Urinary bladder (tissue), 4 donors: ENCODE results near the gene KRT33B. TPM values are rescaled to one million over a fixed set of nuclear protein-coding genes. Genes with fewer than 3 reads are reported as not detected.

Source experiments
- DNase-seq: peaks from one replicate; pipeline ENCODE4 v3.0.0-alpha.2; 2015; ENCODE audit errors: extremely low spot score
- H3K27ac ChIP-seq: one replicate; pipeline ENCODE4 v1.5.1; 2013; ENCODE audit warnings: low read depth, mild to moderate bottlenecking, moderate library complexity
- H3K36me3 ChIP-seq: one replicate; pipeline ENCODE4 v1.6.1; 2013; ENCODE audit warnings: mild to moderate bottlenecking, moderate library complexity; ENCODE audit not compliant: insufficient read depth
- H3K4me1 ChIP-seq: one replicate; pipeline ENCODE4 v1.6.1; 2013; ENCODE audit warnings: mild to moderate bottlenecking, moderate library complexity; ENCODE audit not compliant: insufficient read depth
- H3K4me3 ChIP-seq: one replicate; pipeline ENCODE4 v1.5.1; 2013; ENCODE audit warnings: low read depth, low read length
- WGBS: extraction: QIAGEN DNeasy Blood & Tissue Kit; methylation state at CpG from one replicate; pipeline ENCODE4 v1.1.7; 2013; 5-methylcytosine and 5-hydroxymethylcytosine counted together
- polyA plus RNA-seq: library from polyadenylated mRNA; stranded (reverse); fragments of 200-250 nt; gene quantifications from one replicate; pipeline ENCODE4 v1.2.3, GENCODE V29; 2013
- total RNA-seq: library from RNA; depleted of rRNA; stranded (reverse); fragments of >200 nt; gene quantifications from one replicate; pipeline ENCODE4 v1.2.3, GENCODE V29; 2014
- donor health status: healthy with polysubstance abuse.
- donor health status: healthy.

The KRT33B gene
- total RNA-seq (not detected), polyA plus RNA-seq (not detected)

DNA sequence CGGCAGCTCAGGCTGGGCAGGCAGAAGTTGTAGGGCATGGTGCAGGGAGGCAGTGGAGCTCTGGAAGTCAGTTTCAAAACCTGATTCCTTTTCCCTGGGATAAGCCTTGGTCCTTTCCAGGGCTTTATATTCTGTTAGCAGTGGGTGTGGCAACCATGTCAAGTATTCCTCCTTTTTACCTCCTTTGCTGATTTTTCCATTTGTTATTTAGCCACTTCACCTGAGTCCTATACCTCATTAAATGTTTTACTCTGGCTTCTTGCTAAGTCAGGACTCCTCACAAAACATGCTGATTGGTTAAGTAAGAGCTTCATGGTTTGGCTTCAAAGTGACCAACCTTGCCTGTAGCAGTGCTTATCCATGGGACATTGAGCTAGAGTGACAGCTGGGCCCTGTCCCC, at the start of gene KRT33B:
Gene KRT33B (minus strand): TSS at position 101 of the 400 bp plus-strand sequence. CDS start 63 bp downstream, at position 38.
- Histone ChIP-seq H3K4me3 (no peak within 1 kb of the TSS), H3K4me1 (no peaks in the 10 kb centered on the region), H3K36me3 (no peaks in the 10 kb centered on the region), H3K27ac (no peak within 1 kb of the TSS)
- no peak for DNase-seq
- WGBS = 96% methylated on average over 1 of the region's 1 CpG

- Histone ChIP-seq H3K4me1 (no peaks in the 10 kb centered on the region), H3K36me3 (no peaks in the 10 kb centered on the region), H3K27ac (no peak overlapping the region), H3K4me3 (no peak overlapping the region)
- no peak for DNase-seq
- WGBS = 79% methylated on average over 7 of the region's 7 CpGs
Observed at GRCh38 chr17:41418116-41418860, 48.7 kb upstream of the KRT33B start.

DNA sequence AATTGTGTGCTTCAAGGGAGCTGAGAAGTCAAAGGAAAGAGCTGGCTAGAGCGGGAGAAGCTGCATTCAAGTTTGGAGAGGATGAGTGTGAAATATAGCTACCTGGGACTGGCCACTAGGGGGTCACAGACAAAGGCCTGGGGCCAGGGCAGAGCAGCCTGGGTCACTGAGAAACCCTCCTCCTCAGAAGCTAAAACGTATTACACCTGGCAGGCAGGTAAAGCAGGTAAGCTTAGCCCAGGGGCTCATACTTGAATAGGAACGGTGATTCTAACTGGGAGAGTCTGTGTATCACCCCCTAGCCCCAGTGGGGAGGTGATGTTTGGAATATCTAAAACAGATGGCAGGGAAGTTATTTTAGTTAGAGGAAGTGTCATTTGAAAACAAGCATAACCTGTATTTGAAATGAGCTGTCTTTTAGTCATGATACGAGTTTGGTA, 48.0 kb upstream of the KRT33B start:
- Histone ChIP-seq H3K27ac (no peak overlapping the region), H3K36me3 (no peaks in the 10 kb centered on the region), H3K4me3 (no peak overlapping the region), H3K4me1 (no peaks in the 10 kb centered on the region)
- 42% methylated on average over 4 of the region's 4 CpGs for WGBS
- no peak for DNase-seq

GRCh38 chr17:41417127-41417526, 47.5 kb upstream of the KRT33B start:
- H3K4me1 ChIP-seq = no peaks in the 10 kb centered on the region
- WGBS = 89% methylated on average over 6 of the region's 6 CpGs
- no peak overlapping the region for H3K4me3 ChIP-seq
- H3K27ac ChIP-seq = no peak overlapping the region
- H3K36me3 ChIP-seq = no peaks in the 10 kb centered on the region
- DNase-seq = no peak

DNA sequence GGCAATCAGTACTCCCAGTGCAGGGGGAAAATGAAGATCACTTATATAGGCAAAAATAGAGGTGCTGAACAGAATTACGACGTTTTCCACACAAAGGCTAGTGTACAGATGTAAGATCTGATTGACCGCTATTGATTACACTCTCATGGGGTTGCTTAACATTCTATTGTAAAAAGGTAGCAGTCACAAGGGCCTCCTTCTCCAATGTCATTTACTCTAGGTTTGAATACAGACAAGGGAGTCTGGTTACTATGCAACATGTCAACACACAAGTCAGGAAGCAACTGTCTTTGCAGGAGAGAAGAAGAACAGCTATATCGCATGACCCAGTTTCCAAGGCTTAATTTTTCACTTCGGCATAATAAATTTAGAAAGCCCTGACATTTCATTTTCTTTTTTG, 46.9 kb upstream of the KRT33B start:
- H3K4me1 ChIP-seq = no peaks in the 10 kb centered on the region
- no peak overlapping the region for H3K27ac ChIP-seq
- H3K4me3 ChIP-seq = no peak overlapping the region
- WGBS = 79% methylated on average over 5 of the region's 5 CpGs
- no peak for DNase-seq
- H3K36me3 ChIP-seq = no peaks in the 10 kb centered on the region

- no peak for DNase-seq
- H3K27ac ChIP-seq = no peak overlapping the region
- no peaks in the 10 kb centered on the region for H3K4me1 ChIP-seq
- WGBS = 72% methylated on average over 3 of the region's 3 CpGs
- no peaks in the 10 kb centered on the region for H3K36me3 ChIP-seq
- H3K4me3 ChIP-seq = no peak overlapping the region
Observed at GRCh38 chr17:41415833-41416335, 46.3 kb upstream of the KRT33B start.

- Histone ChIP-seq H3K4me3 (no peak overlapping the region), H3K4me1 (no peaks in the 10 kb centered on the region), H3K27ac (no peak overlapping the region), H3K36me3 (no peaks in the 10 kb centered on the region)
- WGBS = 73% methylated on average over 4 of the region's 4 CpGs
- DNase-seq = no peak
Observed at GRCh38 chr17:41415411-41415810, 45.8 kb upstream of the KRT33B start.

GRCh38 chr17:41413982-41414381, 44.4 kb upstream of the KRT33B start:
- no peaks in the 10 kb centered on the region for H3K4me1 ChIP-seq
- H3K36me3 ChIP-seq = no peaks in the 10 kb centered on the region
- 82% methylated on average over 2 of the region's 2 CpGs for WGBS
- DNase-seq = no peak
- H3K27ac ChIP-seq = no peak overlapping the region
- H3K4me3 ChIP-seq = no peak overlapping the region

- no peak overlapping the region for H3K4me3 ChIP-seq
- H3K4me1 ChIP-seq = no peaks in the 10 kb centered on the region
- no peaks in the 10 kb centered on the region for H3K36me3 ChIP-seq
- DNase-seq = no peak
- WGBS = 65% methylated on average over 5 of the region's 5 CpGs
- H3K27ac ChIP-seq = no peak overlapping the region
Observed at GRCh38 chr17:41413353-41413957, 43.8 kb upstream of the KRT33B start.

DNA sequence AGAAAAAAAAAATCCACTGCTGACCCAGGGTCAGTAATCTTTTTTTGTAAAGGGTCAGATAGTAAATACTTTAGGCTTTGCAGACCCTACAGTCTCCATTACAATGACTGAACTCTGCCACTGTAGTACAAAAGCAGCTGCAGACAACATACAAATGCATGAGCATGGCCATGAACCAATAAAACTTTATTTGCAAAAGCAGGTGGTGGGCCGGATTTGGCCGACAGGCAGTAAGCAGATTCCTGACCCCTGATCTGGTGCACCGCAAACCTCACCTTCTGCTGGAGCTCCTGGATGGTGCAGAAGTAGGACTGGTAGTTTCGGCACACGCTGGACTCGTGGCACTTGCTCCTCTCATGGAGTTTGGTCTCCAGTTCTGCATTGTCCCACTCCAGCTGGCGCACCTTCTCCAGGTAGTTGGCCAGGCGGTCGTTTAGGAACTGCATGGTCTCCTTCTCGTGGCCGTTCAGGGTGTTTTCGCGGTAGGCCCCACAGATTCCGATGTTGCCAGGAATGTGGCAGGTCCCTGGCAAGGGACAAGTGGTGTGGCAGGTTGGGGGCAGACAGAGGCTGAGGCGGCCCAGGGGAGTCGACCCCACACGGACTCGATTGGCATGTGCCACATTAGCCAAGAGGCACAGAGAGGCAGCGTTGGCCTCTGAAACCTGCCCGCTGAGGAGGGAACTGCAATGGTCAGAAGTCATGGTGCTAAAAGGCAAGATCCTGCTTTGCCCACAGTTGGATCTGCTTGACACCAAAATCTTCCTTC, 41.6 kb upstream of the KRT33B start:
- no peak overlapping the region for H3K27ac ChIP-seq
- WGBS = 94% methylated on average over 20 of the region's 20 CpGs
- no peaks in the 10 kb centered on the region for H3K36me3 ChIP-seq
- no peaks in the 10 kb centered on the region for H3K4me1 ChIP-seq
- no peak overlapping the region for H3K4me3 ChIP-seq
- DNase-seq = no peak

- 92% methylated on average over 10 of the region's 10 CpGs for WGBS
- no peak for DNase-seq
- Histone ChIP-seq H3K4me3 (no peak overlapping the region), H3K4me1 (no peaks in the 10 kb centered on the region), H3K36me3 (no peaks in the 10 kb centered on the region), H3K27ac (no peak overlapping the region)
Observed at GRCh38 chr17:41407226-41407625, 37.6 kb upstream of the KRT33B start.

DNA sequence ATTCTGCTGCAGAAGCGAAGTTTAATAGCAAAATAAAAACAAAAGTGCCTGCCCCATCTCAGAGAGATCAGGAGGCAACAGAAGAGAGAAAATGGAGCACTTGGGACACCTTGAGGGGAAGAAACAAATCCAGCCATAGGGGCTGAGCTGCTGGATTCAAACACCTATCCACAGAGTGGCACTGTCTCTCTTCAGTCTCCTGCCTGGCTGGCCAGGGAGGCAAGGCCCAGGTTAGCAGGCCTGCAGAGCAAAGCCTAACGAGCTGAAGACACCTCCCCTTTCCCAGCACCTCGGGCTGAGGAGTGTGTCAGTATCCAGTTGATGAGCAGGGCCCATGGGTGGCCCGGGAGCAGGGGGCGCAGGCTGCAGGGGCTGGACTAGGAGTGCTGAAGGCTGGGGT, 36.6 kb upstream of the KRT33B start:
- Histone ChIP-seq H3K36me3 (no peaks in the 10 kb centered on the region), H3K4me3 (no peak overlapping the region), H3K27ac (no peak overlapping the region), H3K4me1 (no peaks in the 10 kb centered on the region)
- DNase-seq = no peak
- WGBS = 58% methylated on average over 5 of the region's 5 CpGs

- H3K36me3 ChIP-seq = no peaks in the 10 kb centered on the region
- no peaks in the 10 kb centered on the region for H3K4me1 ChIP-seq
- DNase-seq = no peak
- 55% methylated on average over 7 of the region's 7 CpGs for WGBS
- H3K27ac ChIP-seq = no peak overlapping the region
- H3K4me3 ChIP-seq = no peak overlapping the region
Observed at GRCh38 chr17:41404024-41404671, 34.5 kb upstream of the KRT33B start.
